ENCODE results near the gene AVEN. TPM values are rescaled to one million over a fixed set of nuclear protein-coding genes. Genes with fewer than 3 reads are reported as not detected.

AVEN gene
- total and polyA plus RNA-seq, 2 of the 4 experiments (the other 2 are of a cell fraction) = 9.1 to 17.6 TPM

GRCh38 chr15:33985287-33985686, 53.7 kb downstream of the AVEN start:
- POLR2A ChIA-PET (ENCODE audit: unreplicated experiment) = no interaction called here

More at GRCh38 chr15:33985287-33985686, 53.7 kb downstream of the AVEN start:
- Histone ChIP-seq H3K27ac (ENCODE audit: insufficient read depth, low read length) (peak overlapping the region; percentile 70), H4K8ac (ENCODE audit: low read depth in 2 of 2, low read length in 2 of 2) (peak overlapping the region in 1 of 2 experiments; percentile 37; a peak in 1 of 4 replicates), H3K79me1 (ENCODE audit: low read depth in 1 of 2, low read length in 2 of 2) (peaks cover 17 to 19% of the 10 kb centered on the region in 2 experiments), H3K14ac (replicated peaks; ENCODE audit: low read depth, low read length) (peak overlapping the region; percentile 67), H2BK20ac (ENCODE audit: low read depth, low read length) (peak overlapping the region; percentile 80), H4K20me1 (ENCODE audit: insufficient read depth, low read length) (no peaks in the 10 kb centered on the region), H3K23ac (ENCODE audit: low read depth, low read length) (no peak overlapping the region), H3K4ac (ENCODE audit: low read depth, low read length) (peak overlapping the region; percentile 26), H3K4me3 (ENCODE audit: insufficient read depth, low read depth, low read length) (no peak overlapping the region), H4K5ac (ENCODE audit: low read depth, low read length) (peak overlapping the region; percentile 55), H3K9me3 (ENCODE audit: control insufficient read depth, insufficient read depth, low read length) (no peaks in the 10 kb centered on the region), H3K18ac (ENCODE audit: low read depth, low read length) (peak overlapping the region; percentile 85), H3K36me3 (ENCODE audit: control insufficient read depth, insufficient read depth, low read length) (no peaks in the 10 kb centered on the region), H3K4me1 (ENCODE audit: control insufficient read depth, insufficient read depth, low read length) (peaks cover 15% of the 10 kb centered on the region), H2BK5ac (ENCODE audit: low read depth, low read length, poor library complexity, severe bottlenecking) (peak overlapping the region; percentile 79), H4K91ac (ENCODE audit: insufficient read depth, low read depth, low read length) (peak overlapping the region; percentile 76), H2AK9ac (replicated peaks; ENCODE audit: low read depth, low read length, poor library complexity) (no peak overlapping the region), H3K56ac (ENCODE audit: extremely low read depth, insufficient read depth, low read length) (0 out of 2 replicates have a peak overlapping the region, but pooled peaks have one; percentile 22), H3K27me3 (ENCODE audit: control insufficient read depth, insufficient read depth, low read length) (no peaks in the 10 kb centered on the region), H2BK120ac (ENCODE audit: low read depth, low read length) (0 out of 2 replicates have a peak overlapping the region, but pooled peaks have one; percentile 16), H2AK5ac (ENCODE audit: low read depth, low read length) (peak overlapping the region; percentile 61), H3K9me1 (ENCODE audit: insufficient read depth, low read length) (peaks cover 8% of the 10 kb centered on the region), H2AFZ (replicated peaks; ENCODE audit: low read length, poor library complexity) (no peak overlapping the region), H3K4me2 (ENCODE audit: low read depth, low read length) (peak overlapping the region; percentile 44; the same call in 1 of the 2 replicates), H2BK15ac (ENCODE audit: low read depth, low read length) (peak overlapping the region; percentile 39; the same call in 1 of the 3 replicates), H3K9ac (ENCODE audit: low read depth, low read length) (peak overlapping the region; percentile 36; the same call in 1 of the 2 replicates)
- no TSS peak for BruUV-seq (replicated peaks)
- intact Hi-C loops (cut with micrococcal nuclease) = loop anchor here (5.0 kb wide), 1 partner anchor 52 kb away; the partner anchor contains the start of gene AVEN
- TF ChIP-seq CEBPB (IDR thresholded peaks at IDR 0.05; ENCODE audit: low read depth, low read length) = peak; percentile 76
- TF ChIP-seq ELK1 (IDR thresholded peaks at IDR 0.05; ENCODE audit: borderline replicate concordance, low read depth, low read length) = no peak
- no CpG with 5 or more reads among the region's 1 CpG for WGBS, 2 experiments (ENCODE audit: extremely low coverage in 2 of 2, insufficient read length in 1 of 2)
- dilution Hi-C loops (cut with HindIII; ENCODE audit: low sequenced_read_pairs, unreplicated experiment) = no loop called here
- CTCF ChIA-PET = interaction anchor here (0.6 kb wide), 1 partner anchor 796 kb away, joined by 4 read pairs; no protein-coding TSS in a partner anchor
- in situ Hi-C loops (cut with MboI; ENCODE audit: low sequenced_read_pairs) = no loop called here
- ATAC-seq (ENCODE audit: low read depth) (peak; percentile 92), DNase-seq (peak; percentile 90)

Data from IMR-90 (cell line).